OCI-LY1 (cell line): ENCODE results near the gene C10orf62.

Experiments
- H2AFZ ChIP-seq: fragments of 200-600 bp; sonication (generic), shearing (Covaris generic); 2 replicates; pipeline ENCODE4 v1.6.0; 2014; ENCODE audit warnings: antibody characterized with exemption, mild to moderate bottlenecking, low read length
- H3F3A ChIP-seq: fragments of 200-600 bp; sonication (generic), shearing (Covaris generic); 2 replicates; pipeline ENCODE4 v1.6.0; 2014; ENCODE audit warnings: mild to moderate bottlenecking, antibody characterized with exemption, low read length, moderate library complexity; ENCODE audit not compliant: insufficient read depth
- H3K27ac ChIP-seq: fragments of 200-600 bp; sonication (generic); 2 replicates; pipeline ENCODE4 v1.5.1; 2014; ENCODE audit warnings: low read length, mixed run types, mild to moderate bottlenecking, low read depth; ENCODE audit not compliant: poor library complexity, severe bottlenecking
- H3K27me3 ChIP-seq: fragments of 200-600 bp; sonication (generic); 2 replicates; pipeline ENCODE4 v1.6.0; 2014; ENCODE audit warnings: antibody characterized with exemption, mild to moderate bottlenecking, low read length, moderate library complexity; ENCODE audit not compliant: insufficient read depth
- H3K36me3 ChIP-seq: fragments of 200-600 bp; sonication (generic); 2 replicates; pipeline ENCODE4 v1.6.1; 2014; ENCODE audit warnings: mild to moderate bottlenecking, antibody characterized with exemption, low read length, moderate library complexity, mixed read lengths; ENCODE audit not compliant: insufficient read depth
- H3K4me1 ChIP-seq: fragments of 200-600 bp; sonication (generic); 2 replicates; pipeline ENCODE4 v1.5.1; 2014; ENCODE audit warnings: mild to moderate bottlenecking, low read length, moderate library complexity; ENCODE audit not compliant: insufficient read depth, severe bottlenecking
- H3K4me2 ChIP-seq: fragments of 200-600 bp; sonication (generic), shearing (Covaris generic); 2 replicates; pipeline ENCODE4 v1.6.1; 2014; ENCODE audit warnings: low read length
- H3K4me3 ChIP-seq: fragments of 200-600 bp; sonication (generic); 2 replicates; pipeline ENCODE4 v1.5.1; 2014; ENCODE audit warnings: low read length, low read depth, mild to moderate bottlenecking, mixed read lengths; ENCODE audit not compliant: poor library complexity, severe bottlenecking
- H3K79me2 ChIP-seq: fragments of 200-600 bp; shearing (Covaris generic); 2 replicates; pipeline ENCODE4 v1.6.1; 2016; ENCODE audit warnings: mixed run types, low read length, mixed read lengths; ENCODE audit not compliant: insufficient read depth
- H3K9ac ChIP-seq: fragments of 200-600 bp; sonication (generic), shearing (Covaris generic); 2 replicates; pipeline ENCODE4 v1.6.1; 2014; ENCODE audit warnings: mild to moderate bottlenecking, low read length, mixed read lengths
- H3K9me2 ChIP-seq: fragments of 200-600 bp; sonication (generic), shearing (Covaris generic); 2 replicates; pipeline ENCODE4 v1.6.1; 2014; ENCODE audit warnings: low read depth, mild to moderate bottlenecking, low read length, mixed read lengths
- H3K9me3 ChIP-seq: fragments of 200-600 bp; shearing (Covaris generic); 2 replicates; pipeline ENCODE4 v1.6.1; 2014; ENCODE audit warnings: low read length, mixed read lengths
- H4K20me1 ChIP-seq: fragments of 200-600 bp; sonication (generic), shearing (Covaris generic); 2 replicates; pipeline ENCODE4 v1.6.0; 2016; ENCODE audit warnings: mild to moderate bottlenecking, low read length; ENCODE audit not compliant: insufficient read depth
- EZH2 ChIP-seq: fragments of 200-600 bp; sonication (generic), shearing (Covaris generic); IDR thresholded peaks from 2 replicates; pipeline ENCODE4 v1.8.0; 2017; ENCODE audit warnings: borderline replicate concordance, mixed run types, mild to moderate bottlenecking, antibody characterized with exemption, low read length, moderate library complexity, mixed read lengths
- TF ChIP-seq, protein P1 (sequence below): fragments of 200-600 bp; sonication (generic), shearing (Covaris generic); IDR thresholded peaks from 2 replicates; pipeline ENCODE4 v1.5.1; 2017; ENCODE audit warnings: mild to moderate bottlenecking, antibody characterized with exemption, low read length, moderate library complexity, mixed read lengths

The C10orf62 gene

DNA sequence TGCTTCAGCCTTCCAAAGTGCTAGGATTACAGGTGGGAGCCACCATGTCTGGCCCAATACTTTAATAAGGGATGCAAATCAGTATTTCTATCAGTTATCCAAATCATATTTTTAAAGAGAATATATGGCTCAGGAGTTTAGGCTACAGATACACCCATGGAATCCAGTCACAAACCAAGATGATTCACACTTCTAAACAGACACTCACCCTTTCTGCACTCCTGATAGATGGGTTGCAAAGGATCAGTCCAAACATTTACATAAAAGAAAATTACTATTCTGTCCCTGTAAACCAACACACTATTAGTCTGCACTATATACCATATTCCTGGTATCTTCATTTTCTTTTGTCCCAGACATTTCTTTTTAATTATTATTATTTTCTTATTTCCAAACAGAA is 41.6 kb downstream of the C10orf62 start:
- Histone ChIP-seq H3F3A (no peaks in the 10 kb centered on the region), H4K20me1 (no peaks in the 10 kb centered on the region), H3K9me3 (no peaks in the 10 kb centered on the region), H3K36me3 (no peaks in the 10 kb centered on the region), H3K27ac (no peak overlapping the region), H3K79me2 (no peaks in the 10 kb centered on the region), H3K27me3 (no peaks in the 10 kb centered on the region), H3K9ac (no peak overlapping the region), H2AFZ (no peak overlapping the region), H3K9me2 (no peaks in the 10 kb centered on the region), H3K4me1 (peaks cover 10% of the 10 kb centered on the region), H3K4me3 (no peak overlapping the region), H3K4me2 (no peak overlapping the region)
- TF ChIP-seq, protein P1, sequence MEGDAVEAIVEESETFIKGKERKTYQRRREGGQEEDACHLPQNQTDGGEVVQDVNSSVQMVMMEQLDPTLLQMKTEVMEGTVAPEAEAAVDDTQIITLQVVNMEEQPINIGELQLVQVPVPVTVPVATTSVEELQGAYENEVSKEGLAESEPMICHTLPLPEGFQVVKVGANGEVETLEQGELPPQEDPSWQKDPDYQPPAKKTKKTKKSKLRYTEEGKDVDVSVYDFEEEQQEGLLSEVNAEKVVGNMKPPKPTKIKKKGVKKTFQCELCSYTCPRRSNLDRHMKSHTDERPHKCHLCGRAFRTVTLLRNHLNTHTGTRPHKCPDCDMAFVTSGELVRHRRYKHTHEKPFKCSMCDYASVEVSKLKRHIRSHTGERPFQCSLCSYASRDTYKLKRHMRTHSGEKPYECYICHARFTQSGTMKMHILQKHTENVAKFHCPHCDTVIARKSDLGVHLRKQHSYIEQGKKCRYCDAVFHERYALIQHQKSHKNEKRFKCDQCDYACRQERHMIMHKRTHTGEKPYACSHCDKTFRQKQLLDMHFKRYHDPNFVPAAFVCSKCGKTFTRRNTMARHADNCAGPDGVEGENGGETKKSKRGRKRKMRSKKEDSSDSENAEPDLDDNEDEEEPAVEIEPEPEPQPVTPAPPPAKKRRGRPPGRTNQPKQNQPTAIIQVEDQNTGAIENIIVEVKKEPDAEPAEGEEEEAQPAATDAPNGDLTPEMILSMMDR = no peak

DNA sequence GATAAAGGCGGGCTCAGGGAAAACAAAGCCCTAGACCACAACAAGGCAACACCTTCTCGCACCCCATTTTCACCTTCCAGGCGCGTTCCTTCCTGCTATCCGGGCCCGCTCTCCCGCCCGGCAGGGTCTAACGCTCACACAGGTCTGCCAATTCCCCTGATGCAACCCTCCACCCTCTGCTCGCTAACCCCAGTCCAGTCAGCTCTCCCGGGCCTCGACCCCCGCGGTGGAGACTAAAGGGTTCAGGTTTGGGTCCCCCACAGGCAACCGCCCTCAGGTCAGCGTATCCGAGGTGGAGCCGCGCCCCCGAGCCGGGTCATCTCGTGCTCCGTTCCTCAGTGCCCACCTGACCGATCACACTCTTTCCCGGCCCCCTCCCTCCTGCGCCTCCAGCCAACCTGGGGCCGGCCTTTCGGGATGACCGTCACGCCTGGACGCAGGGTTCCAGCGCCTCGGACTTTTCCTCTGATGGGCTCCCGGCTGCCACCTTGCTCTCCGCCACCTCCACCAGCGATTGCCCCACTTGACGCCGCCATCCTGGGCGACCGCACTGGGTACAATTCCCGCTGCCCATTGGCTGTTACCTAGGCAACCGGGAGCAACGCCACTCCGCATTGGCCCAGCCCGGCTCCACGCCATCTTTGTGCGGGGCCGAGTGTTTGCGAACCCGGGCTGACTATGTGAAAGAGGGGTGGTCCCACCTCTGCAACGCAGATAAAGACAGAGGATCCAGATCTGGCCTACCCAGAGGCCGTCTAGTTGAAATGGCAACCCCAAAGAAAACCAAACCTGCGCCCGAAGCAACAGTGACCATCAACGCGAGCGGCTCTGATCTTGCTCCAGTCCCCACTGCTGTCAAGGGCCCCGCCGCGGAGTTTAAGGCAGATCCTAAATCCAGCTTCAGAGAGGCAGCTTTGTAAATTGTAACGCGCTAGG is 43.7 kb downstream of the C10orf62 start, which contains the start of gene MORN4:
Gene MORN4 (minus strand): TSS at position 552 of the 936 bp plus-strand sequence. CDS start 13,847 bp downstream, outside the sequence.
- Histone ChIP-seq H3K9ac (peak within 1 kb of the TSS; percentile 40; the same call in 1 of the 2 replicates), H3K9me2 (no peaks in the 10 kb centered on the region)

DNA sequence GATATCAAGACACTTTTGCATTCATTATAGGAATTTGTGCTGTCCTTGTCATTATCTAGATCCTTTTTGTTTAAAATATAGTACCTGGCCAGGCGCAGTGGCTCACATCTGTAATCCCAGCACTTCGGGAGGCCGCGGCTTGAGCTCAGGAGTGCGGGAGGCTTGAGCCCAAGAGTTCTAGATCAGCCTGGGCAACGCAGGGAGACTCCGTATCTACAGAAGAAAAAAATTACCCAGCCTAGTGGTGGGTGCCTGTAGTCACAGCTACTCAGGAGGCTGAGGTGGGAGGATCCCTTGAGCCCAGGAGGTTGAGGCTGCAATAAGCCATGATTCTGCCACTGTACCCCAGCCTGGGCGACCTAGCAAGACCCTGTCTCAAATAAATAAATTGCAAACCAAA is 44.4 kb downstream of the C10orf62 start:
- H3K27ac ChIP-seq = no peak overlapping the region
- peak overlapping the region; percentile 75; the same call in 1 of the 2 replicates for H3K4me2 ChIP-seq
- no peaks in the 10 kb centered on the region for H3K36me3 ChIP-seq
- peaks cover 10% of the 10 kb centered on the region for H3K4me1 ChIP-seq
- no peaks in the 10 kb centered on the region for H4K20me1 ChIP-seq
- H2AFZ ChIP-seq = peak overlapping the region; percentile 88
- TF ChIP-seq, protein P1 = peak; percentile 9; the same call in 1 of the 2 replicates
- TF ChIP-seq EZH2 = no peak
- no peaks in the 10 kb centered on the region for H3K27me3 ChIP-seq
- H3F3A ChIP-seq = no peaks in the 10 kb centered on the region
- no peaks in the 10 kb centered on the region for H3K79me2 ChIP-seq
- H3K9me2 ChIP-seq = no peaks in the 10 kb centered on the region
- peak overlapping the region; percentile 40; the same call in 1 of the 2 replicates for H3K9ac ChIP-seq
- H3K9me3 ChIP-seq = no peaks in the 10 kb centered on the region
- peak overlapping the region; percentile 64 for H3K4me3 ChIP-seq

More for the DNA sequence above, 43.7 kb downstream of the C10orf62 start, which contains the start of gene MORN4:
- H3K79me2 ChIP-seq = no peaks in the 10 kb centered on the region
- peaks cover 10% of the 10 kb centered on the region for H3K4me1 ChIP-seq
- peak within 1 kb of the TSS; percentile 75 for H3K4me2 ChIP-seq
- H3F3A ChIP-seq = no peaks in the 10 kb centered on the region
- H3K27ac ChIP-seq = no peak within 1 kb of the TSS
- no peaks in the 10 kb centered on the region for H3K36me3 ChIP-seq
- peak within 1 kb of the TSS; percentile 88 for H2AFZ ChIP-seq
- H4K20me1 ChIP-seq = no peaks in the 10 kb centered on the region
- no peaks in the 10 kb centered on the region for H3K9me3 ChIP-seq
- no peaks in the 10 kb centered on the region for H3K27me3 ChIP-seq
- no peak for TF ChIP-seq EZH2
- TF ChIP-seq, protein P1 = no peak
- peak within 1 kb of the TSS; percentile 64 for H3K4me3 ChIP-seq
